Measurements from ENCODE around the gene TRAPPC4. TPM values are rescaled to one million over a fixed set of nuclear protein-coding genes. Genes with fewer than 3 reads are reported as not detected.
"Not testable (repeated sequence)": the region's sequence is repeated elsewhere in the genome, so short reads cannot be mapped to it uniquely, and the experiment has no call there.

The TRAPPC4 gene
- total RNA-seq, 1 experiment from 2014 or later = 73.0 TPM

DNA sequence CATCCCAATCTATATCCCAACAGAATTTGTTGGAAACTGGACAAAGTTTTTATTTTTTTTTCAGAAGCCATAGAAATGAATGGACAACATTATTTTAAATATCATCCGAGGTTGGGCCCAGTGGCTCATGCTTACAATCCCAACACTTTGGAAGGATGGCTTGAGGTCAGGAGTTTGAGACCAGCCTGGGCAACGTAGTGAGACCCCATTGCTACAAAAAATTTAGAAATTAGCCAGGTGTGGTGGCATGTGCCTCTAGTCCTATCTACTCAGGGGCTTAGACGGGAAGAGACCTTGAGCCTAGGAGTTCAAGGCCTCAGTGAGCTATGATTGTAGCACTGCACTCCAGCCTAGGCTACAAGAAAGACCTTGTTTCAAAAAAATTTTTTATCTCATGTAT, 16.2 kb downstream of the TRAPPC4 start:
- intact Hi-C loops (cut with micrococcal nuclease; ENCODE audit: unreplicated experiment) = no loop called here
- Histone ChIP-seq H3K27ac (ENCODE audit: low read depth, low read length, poor library complexity, severe bottlenecking) (no peak overlapping the region), H3K4me1 (ENCODE audit: insufficient read depth, low read length, poor library complexity, severe bottlenecking) (peaks cover 3% of the 10 kb centered on the region), H3K27me3 (replicated peaks; ENCODE audit: insufficient read depth, low read depth, low read length, poor library complexity) (no peaks in the 10 kb centered on the region), H3K9me3 (ENCODE audit: low read depth, low read length, poor library complexity, severe bottlenecking) (no peaks in the 10 kb centered on the region), H3K4me3 (ENCODE audit: low read depth, low read length, poor library complexity, severe bottlenecking) (no peak overlapping the region), H3K36me3 (ENCODE audit: insufficient read depth, low read length, poor library complexity, severe bottlenecking) (no peaks in the 10 kb centered on the region)
- no TSS peak for BruUV-seq (replicated peaks)
- POLR2A ChIA-PET (ENCODE audit: low non-redundant PET) = no interaction called here
- CTCF ChIA-PET = interaction anchor here (0.5 kb wide), 1 partner anchor 373 kb away, joined by 3 read pairs; no protein-coding TSS in a partner anchor
- TF ChIP-seq, protein P1, sequence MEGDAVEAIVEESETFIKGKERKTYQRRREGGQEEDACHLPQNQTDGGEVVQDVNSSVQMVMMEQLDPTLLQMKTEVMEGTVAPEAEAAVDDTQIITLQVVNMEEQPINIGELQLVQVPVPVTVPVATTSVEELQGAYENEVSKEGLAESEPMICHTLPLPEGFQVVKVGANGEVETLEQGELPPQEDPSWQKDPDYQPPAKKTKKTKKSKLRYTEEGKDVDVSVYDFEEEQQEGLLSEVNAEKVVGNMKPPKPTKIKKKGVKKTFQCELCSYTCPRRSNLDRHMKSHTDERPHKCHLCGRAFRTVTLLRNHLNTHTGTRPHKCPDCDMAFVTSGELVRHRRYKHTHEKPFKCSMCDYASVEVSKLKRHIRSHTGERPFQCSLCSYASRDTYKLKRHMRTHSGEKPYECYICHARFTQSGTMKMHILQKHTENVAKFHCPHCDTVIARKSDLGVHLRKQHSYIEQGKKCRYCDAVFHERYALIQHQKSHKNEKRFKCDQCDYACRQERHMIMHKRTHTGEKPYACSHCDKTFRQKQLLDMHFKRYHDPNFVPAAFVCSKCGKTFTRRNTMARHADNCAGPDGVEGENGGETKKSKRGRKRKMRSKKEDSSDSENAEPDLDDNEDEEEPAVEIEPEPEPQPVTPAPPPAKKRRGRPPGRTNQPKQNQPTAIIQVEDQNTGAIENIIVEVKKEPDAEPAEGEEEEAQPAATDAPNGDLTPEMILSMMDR (conservative IDR thresholded peaks at IDR 0.05; ENCODE audit: low read depth, low read length) = no peak
- TF ChIP-seq EZH2 (IDR thresholded peaks at IDR 0.05; ENCODE audit: borderline replicate concordance, low read depth, low read length, poor library complexity, severe bottlenecking) = no peak
- no peak for DNase-seq (ENCODE audit: low spot score)

DNA sequence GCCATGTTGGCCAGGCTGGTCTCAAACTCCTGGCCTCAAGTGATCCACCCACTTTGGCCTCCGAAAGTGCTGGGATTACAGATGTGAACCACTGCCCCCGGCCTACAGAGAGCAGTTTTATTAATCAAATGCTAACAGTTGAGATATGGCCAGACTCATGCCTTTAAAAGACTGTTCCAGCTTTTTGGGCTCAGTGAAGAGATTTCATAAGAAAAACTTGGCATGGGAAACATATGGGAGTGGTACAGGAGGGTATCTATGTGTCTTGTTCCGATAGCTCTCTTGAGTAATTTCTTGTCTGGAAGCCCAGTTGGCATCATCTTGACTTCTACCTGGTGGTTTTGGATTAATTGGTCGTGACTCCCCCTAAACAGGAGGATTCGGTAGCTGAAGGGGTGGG, 20.3 kb downstream of the TRAPPC4 start:
- no peak overlapping the region for H3K27ac ChIP-seq (ENCODE audit: low read depth, low read length, poor library complexity, severe bottlenecking)
- no peaks in the 10 kb centered on the region for H3K9me3 ChIP-seq (ENCODE audit: low read depth, low read length, poor library complexity, severe bottlenecking)
- ChIA-PET POLR2A (ENCODE audit: low non-redundant PET) (interaction anchor here (0.7 kb wide), 1 partner anchor 20 kb away, joined by 3 read pairs; the partner anchor contains the start of gene TRAPPC4), CTCF (no interaction called here)
- H3K4me1 ChIP-seq (ENCODE audit: insufficient read depth, low read length, poor library complexity, severe bottlenecking) = no peaks in the 10 kb centered on the region
- H3K36me3 ChIP-seq (ENCODE audit: insufficient read depth, low read length, poor library complexity, severe bottlenecking) = no peaks in the 10 kb centered on the region
- no peak overlapping the region for H3K4me3 ChIP-seq (ENCODE audit: low read depth, low read length, poor library complexity, severe bottlenecking)
- no peak for DNase-seq (ENCODE audit: low spot score)
- H3K27me3 ChIP-seq (replicated peaks; ENCODE audit: insufficient read depth, low read depth, low read length, poor library complexity) = no peaks in the 10 kb centered on the region
- intact Hi-C loops (cut with micrococcal nuclease; ENCODE audit: unreplicated experiment) = no loop called here
- TF ChIP-seq, protein P1 (conservative IDR thresholded peaks at IDR 0.05; ENCODE audit: low read depth, low read length) = no peak
- TF ChIP-seq EZH2 (IDR thresholded peaks at IDR 0.05; ENCODE audit: borderline replicate concordance, low read depth, low read length, poor library complexity, severe bottlenecking) = no peak
- BruUV-seq (replicated peaks) = no TSS peak

DNA sequence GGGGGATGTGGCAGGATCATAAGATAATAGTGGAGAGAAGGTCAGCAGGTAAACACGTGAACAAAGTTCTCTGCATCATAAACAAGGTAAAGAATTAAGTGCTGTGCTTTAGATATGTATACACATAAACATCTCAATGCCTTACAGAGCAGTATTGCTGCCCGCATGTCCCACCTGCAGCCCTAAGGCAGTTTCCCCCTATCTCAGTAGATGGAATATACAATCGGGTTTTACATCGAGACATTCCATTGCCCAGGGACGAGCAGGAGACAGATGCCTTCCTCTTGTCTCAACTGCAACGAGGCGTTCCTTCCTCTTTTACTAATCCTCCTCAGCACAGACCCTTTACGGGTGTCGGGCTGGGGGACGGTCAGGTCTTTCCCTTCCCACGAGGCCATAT, 20.9 kb downstream of the TRAPPC4 start:
- H3K4me1 ChIP-seq (ENCODE audit: insufficient read depth, low read length, poor library complexity, severe bottlenecking); POLR2A ChIA-PET (ENCODE audit: low non-redundant PET); BruUV-seq (replicated peaks); DNase-seq (ENCODE audit: low spot score); intact Hi-C loops (cut with micrococcal nuclease; ENCODE audit: unreplicated experiment); H3K4me3 ChIP-seq (ENCODE audit: low read depth, low read length, poor library complexity, severe bottlenecking); H3K9me3 ChIP-seq (ENCODE audit: low read depth, low read length, poor library complexity, severe bottlenecking); H3K27me3 ChIP-seq (replicated peaks; ENCODE audit: insufficient read depth, low read depth, low read length, poor library complexity); H3K27ac ChIP-seq (ENCODE audit: low read depth, low read length, poor library complexity, severe bottlenecking); CTCF ChIA-PET; H3K36me3 ChIP-seq (ENCODE audit: insufficient read depth, low read length, poor library complexity, severe bottlenecking): not testable (repeated sequence)

DNA sequence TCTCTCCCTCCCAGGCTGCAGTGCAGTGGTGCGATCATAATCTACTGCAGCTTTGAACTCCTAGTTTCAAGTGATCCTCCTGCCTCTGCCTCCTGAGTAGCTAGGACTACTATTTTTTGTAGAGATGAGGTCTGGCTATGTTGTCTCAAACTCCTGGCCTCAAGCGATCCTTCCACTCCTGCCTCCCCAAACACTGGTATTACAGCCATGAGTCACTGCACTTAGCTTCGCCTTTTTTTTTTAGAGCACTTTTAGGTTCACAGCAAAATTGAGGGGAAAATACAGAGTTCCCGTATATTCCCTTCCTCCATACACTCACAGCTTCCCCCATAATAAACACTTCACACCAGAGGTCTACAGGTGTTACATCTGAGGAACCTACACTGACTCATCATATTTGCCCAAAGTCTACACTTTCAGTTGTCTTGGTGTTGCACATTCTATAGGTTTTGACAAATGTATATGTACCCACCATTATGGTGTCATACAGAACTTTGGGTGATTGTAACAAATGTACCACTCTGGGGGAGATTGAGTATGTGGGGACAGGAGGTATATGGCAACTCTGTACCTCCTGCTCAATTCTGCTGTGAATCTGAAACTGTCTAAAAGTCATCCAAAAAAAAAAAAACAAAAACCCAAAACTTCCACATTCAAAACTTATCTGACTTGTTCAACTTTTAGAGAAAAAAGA, 23.4 kb downstream of the TRAPPC4 start:
- POLR2A ChIA-PET (ENCODE audit: low non-redundant PET) = no interaction called here
- H3K4me1 ChIP-seq (ENCODE audit: insufficient read depth, low read length, poor library complexity, severe bottlenecking) = no peaks in the 10 kb centered on the region
- TF ChIP-seq EZH2 (IDR thresholded peaks at IDR 0.05; ENCODE audit: borderline replicate concordance, low read depth, low read length, poor library complexity, severe bottlenecking) = no peak
- TF ChIP-seq, protein P1 (conservative IDR thresholded peaks at IDR 0.05; ENCODE audit: low read depth, low read length) = no peak
- CTCF ChIA-PET = no interaction called here
- H3K27me3 ChIP-seq (replicated peaks; ENCODE audit: insufficient read depth, low read depth, low read length, poor library complexity) = no peaks in the 10 kb centered on the region
- H3K36me3 ChIP-seq (ENCODE audit: insufficient read depth, low read length, poor library complexity, severe bottlenecking) = peaks cover 22% of the 10 kb centered on the region
- no peak for DNase-seq (ENCODE audit: low spot score)
- H3K27ac ChIP-seq (ENCODE audit: low read depth, low read length, poor library complexity, severe bottlenecking) = no peak overlapping the region
- BruUV-seq (replicated peaks) = no TSS peak
- H3K9me3 ChIP-seq (ENCODE audit: low read depth, low read length, poor library complexity, severe bottlenecking) = no peaks in the 10 kb centered on the region
- no peak overlapping the region for H3K4me3 ChIP-seq (ENCODE audit: low read depth, low read length, poor library complexity, severe bottlenecking)
- intact Hi-C loops (cut with micrococcal nuclease; ENCODE audit: unreplicated experiment) = no loop called here

Data from A673 (cell line).